Activated naive CD4-positive, alpha-beta T cell (primary cell): ENCODE results near the gene POGZ.

Source experiments
- DNase-seq, 4 experiments: peaks; one replicate each; lab custom pipeline; 2025; lab: John Stamatoyannopoulos, UW

The POGZ gene

GRCh38 chr1:151459331-151460046 lies at the start of gene POGZ:
POGZ (minus strand) TSS chr1:151459494; CDS start chr1:151442204, 17,290 bp downstream.
- DNase-seq: peak; percentile 65 to 90 (median 82)

DNA sequence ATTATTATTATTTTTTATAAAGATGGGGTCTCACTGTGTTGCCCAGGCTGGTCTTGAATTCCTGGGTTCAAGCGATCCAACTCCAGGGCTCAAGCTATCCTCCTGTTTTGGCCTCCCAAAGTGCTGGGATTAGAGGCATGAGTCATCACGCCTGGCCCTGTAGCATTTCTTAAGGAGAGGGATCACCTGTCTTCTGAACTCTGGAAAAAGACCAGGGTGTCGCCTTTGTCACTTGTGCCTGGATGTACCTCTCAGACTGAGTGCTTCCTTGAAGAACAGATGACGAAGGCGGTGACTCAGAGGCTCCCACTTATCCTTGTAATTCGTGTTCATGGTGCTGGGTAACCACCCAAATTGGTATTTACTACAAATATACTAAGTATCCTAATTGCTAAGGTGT lies 49.5 kb upstream of the POGZ start:
- DNase-seq: no peak

- DNase-seq: no peak
Observed at GRCh38 chr1:151504759-151505158, 45.5 kb upstream of the POGZ start.

GRCh38 chr1:151504252-151504651 lies 45.0 kb upstream of the POGZ start:
- no peak for DNase-seq

- DNase-seq: no peak
Observed at GRCh38 chr1:151502859-151503780, 43.8 kb upstream of the POGZ start.

- DNase-seq: no peak
Observed at GRCh38 chr1:151502035-151502700, 42.9 kb upstream of the POGZ start.

- DNase-seq: no peak
Observed at GRCh38 chr1:151501474-151501873, 42.2 kb upstream of the POGZ start.

- DNase-seq: no peak
Observed at GRCh38 chr1:151499930-151500329, 40.6 kb upstream of the POGZ start.

DNA sequence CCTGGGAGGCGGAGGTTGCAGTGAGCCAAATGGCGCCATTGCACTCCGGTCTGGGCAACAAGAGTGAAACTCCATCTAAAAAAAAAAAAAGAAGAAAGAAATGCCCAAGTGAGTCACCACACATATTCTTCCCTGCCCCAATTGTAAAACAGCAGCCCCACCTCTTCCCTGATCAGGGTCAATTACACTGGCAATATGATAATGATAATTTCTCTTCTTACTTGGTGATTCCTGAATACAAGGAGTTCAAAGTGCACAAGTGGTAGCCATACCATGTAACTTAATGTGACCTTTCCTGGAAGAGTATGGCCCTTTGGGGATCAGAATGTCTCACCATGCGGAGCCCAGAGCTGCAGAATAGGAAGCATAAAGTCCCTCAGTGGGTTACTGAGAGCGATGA lies 40.1 kb upstream of the POGZ start:
- no peak for DNase-seq

GRCh38 chr1:151495316-151495715 lies 36.0 kb upstream of the POGZ start:
- DNase-seq: no peak

DNA sequence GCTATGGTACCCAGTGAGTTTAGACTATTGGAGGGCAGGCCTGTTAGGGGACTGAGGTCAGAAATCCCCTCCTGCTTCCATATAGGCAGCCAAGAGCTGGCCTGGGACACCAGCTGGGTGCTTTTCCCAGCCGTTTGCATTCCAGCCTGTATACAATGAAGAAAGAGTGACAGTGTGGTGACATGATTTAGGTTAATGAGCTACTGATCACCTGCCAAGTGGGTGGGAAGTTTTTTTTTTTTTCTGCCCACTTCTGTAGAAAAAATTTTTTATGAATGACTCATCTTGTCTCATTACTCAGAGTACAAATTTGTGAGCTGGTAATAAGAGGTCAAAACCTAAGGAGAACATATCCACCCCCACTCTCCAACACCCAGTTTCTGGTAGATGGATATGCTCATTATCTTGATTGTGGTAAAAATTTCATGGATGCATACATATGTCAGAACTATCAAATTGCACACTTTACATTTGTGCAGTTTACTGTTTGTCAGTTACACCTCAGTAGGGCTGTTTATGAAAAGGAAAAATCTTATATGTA lies 35.5 kb upstream of the POGZ start:
- DNase-seq: no peak

- DNase-seq: no peak
Observed at GRCh38 chr1:151493042-151493441, 33.7 kb upstream of the POGZ start.

GRCh38 chr1:151492120-151492519 lies 32.8 kb upstream of the POGZ start:
- DNase-seq: no peak

- no peak for DNase-seq
Observed at GRCh38 chr1:151491641-151492040, 32.3 kb upstream of the POGZ start.

DNA sequence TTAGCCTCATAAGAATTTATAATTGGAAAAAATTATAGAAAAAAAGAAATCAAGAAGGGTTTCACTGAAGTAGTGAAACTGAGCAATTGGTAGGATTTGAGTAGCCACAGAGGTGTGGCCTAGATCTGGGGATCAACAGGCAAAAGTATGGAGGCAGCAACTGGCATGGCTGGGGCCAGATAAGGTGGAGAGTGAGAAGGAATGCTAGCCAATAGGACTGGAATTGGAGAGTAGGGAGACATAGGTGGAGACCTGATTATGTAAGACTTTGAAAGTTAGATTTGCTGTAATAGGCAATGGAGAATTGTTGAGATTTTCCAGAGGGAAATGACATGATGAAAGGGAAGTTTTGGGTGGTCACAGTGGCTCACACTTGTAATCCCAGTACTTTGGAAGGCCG lies 27.3 kb upstream of the POGZ start:
- DNase-seq: no peak

GRCh38 chr1:151485685-151486255 lies 26.5 kb upstream of the POGZ start:
- DNase-seq: no peak

GRCh38 chr1:151482017-151482416 lies 22.7 kb upstream of the POGZ start:
- DNase-seq: no peak

- no peak for DNase-seq
Observed at GRCh38 chr1:151479462-151479861, 20.2 kb upstream of the POGZ start.

- no peak for DNase-seq
Observed at GRCh38 chr1:151478923-151479322, 19.6 kb upstream of the POGZ start.

DNA sequence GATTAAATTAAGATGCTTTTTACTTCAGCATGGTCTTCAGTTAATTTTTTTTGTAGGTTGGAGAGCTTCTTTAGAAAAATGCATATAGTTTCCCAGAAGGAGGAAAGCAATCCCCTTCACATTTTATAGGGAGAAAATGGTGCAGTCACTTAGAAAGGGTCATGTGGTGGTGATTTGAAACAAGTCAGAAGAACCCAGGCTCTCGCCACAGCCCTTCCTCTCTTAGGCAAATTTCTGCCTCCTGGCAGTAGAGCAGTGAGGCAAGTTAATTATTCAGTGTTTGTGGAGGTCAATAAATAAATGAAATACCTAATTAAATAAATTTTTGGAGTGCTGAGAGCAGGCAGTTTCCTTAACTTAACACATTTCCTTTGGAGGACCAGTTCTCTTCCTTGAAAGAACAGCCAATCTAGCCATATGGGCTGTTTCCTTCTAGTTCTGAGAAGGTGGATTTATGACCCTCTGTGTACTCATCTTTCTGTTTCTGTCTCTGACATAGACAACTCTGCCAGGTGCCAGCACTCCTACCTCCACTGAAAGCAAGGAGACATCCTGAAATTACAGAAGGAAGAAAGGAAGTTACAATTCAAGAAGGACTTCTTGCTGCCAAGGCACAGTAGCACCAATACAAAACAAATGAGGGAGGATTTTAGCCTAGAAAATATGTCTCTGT lies 19.0 kb upstream of the POGZ start:
- DNase-seq: no peak

DNA sequence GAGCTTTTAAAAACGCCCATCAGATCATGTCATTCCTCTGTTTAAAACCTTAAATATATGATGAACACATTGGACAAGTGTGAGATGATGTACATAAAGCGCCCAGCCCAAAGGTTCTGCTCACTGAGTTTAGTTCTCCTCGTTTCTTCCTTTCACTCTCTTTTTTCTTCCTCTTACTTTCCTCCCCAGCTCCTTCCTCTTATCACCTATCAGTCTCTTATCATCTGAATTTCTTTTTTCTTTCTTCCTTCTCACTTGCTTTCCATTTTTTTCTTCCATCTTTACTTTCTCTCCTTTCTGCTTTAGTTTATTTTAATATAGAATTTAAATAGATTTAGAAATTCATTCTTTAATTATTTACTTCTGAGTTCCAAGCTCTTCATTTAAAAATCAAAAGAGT lies 17.8 kb upstream of the POGZ start:
- DNase-seq: no peak
